ENCODE results near the gene AKAP7.

GRCh38 chr6:131314838-131315237 lies 179.6 kb downstream of the AKAP7 start:
- TF ChIP-seq CTCF (IDR thresholded peaks at IDR 0.05; ENCODE audit: low read length) (no peak), EZH2 (IDR thresholded peaks at IDR 0.05; ENCODE audit: borderline replicate concordance, low read length) (no peak)

All from OCI-LY1 (cell line).